ENCODE results near the gene MRPS11. TPM values are rescaled to one million over a fixed set of nuclear protein-coding genes. Genes with fewer than 3 reads are reported as not detected.
"Not testable (repeated sequence)": the region's sequence is repeated elsewhere in the genome, so short reads cannot be mapped to it uniquely, and the experiment has no call there.

Gene MRPS11
- total RNA-seq, 1 experiment from 2014 or later, result 62.4 TPM

DNA sequence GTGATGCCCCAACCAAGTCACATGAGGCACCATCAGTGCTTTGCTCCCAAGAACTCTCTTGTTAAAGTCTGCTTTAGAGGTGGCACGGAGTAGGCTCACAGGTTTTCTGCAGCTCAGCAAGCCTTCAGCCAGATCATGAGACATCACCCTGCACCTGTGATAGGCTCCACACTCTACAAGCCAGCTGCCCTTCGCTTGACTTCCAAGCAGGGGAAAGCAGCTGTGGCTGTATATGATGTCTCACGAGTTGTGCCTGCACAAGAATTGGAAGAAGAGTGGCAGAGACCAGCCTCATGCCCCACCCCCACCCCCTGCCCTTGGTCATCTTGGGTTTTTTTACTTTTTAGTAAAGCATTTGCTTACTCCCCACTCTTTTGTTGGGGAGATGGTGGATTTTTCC is 22.5 kb downstream of the MRPS11 start:
- DNase-seq (ENCODE audit: low spot score), result no peak

DNA sequence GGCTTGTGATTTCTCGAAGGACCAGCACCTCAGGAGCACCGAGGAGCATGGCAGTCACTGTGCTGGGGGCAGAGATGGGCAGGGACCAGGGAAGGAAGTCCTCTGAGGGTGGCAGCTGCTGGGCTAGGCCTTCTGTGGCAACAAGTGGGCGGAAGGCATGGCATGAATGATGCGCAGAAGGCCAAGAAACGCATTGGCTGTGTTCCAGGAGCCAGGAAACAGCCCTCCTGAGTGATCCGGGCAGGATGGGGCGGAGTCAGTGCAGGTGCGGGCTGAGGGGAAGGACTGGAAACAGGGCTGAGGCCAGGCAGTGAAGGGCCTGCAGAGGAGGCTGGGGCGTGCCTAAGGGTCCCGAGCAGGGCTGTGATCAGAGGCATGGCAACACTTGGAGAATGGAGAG is 23.6 kb downstream of the MRPS11 start:
- DNase-seq (ENCODE audit: low spot score), result no peak

DNA sequence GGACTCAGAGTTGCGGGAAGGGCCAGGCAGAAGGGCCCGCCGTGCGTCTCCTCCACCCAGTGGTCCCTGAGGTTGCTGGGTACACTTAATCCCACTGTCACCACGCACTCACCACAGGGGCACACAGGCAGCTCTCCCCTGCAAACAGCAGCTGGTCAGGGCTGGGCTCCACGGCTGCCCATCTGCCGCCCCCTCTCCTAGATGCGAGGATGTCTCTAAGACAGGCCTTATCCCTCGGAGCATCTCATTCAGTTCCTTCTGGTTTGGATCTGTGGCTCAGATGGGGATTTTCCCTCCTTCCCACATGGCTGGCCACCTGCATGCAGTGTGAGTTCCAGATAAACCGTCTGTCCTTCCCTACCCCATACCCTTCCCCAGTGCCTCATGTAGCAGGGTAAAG is 26.3 kb downstream of the MRPS11 start:
- no peak for DNase-seq (ENCODE audit: low spot score)

DNA sequence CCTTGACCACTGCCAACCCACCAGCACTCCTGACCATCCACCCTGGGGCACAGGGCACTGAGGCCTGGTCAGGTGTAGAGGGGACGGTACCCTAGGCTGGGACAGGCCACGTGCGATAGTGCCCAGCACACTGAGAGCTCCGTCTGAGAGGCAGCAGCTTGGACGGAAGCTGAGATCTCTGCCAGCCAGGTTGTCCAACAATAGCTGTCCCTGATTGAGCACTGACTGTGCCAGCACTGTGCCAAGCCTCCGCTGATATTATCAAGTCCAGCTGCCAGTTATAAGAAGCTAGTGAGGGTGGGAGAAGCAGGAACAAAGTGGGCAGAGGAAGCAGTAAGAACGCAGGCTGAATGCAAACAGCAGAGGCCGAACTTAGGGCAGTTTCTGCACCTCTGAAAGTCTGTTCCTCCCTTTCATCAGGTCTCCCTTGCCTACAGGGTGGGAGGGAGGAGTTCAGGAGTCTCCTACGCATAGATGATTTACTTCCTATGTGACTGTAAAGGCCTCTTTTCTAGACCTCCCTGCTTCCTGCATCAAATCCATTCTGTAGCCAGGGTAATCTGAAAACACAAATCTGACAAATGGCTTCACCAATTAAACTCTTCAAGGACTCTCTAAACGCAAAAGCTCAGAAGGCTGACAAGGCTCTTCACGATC is 29.7 kb downstream of the MRPS11 start:
- DNase-seq (ENCODE audit: low spot score), result no peak

DNA sequence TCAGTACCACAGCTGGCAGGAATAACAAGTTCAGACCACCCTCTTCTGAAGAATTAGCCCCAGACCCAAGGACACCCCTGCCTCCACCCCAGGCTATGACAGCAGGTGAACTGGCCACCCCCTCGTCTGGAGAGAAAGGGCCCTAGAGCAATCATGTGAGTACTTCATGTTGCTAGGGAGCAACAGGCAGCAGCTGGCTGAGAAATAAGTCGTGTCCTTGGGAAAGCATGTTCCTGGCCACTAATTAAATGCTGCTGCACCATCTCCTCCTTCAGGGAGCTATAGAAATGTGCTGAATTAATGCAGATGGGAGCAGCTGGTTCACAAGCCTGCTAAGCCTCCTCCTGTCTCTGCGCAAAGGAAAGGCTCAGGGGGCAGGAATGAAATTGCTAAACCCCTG is 31.5 kb downstream of the MRPS11 start:
- DNase-seq (ENCODE audit: low spot score), result no peak

DNA sequence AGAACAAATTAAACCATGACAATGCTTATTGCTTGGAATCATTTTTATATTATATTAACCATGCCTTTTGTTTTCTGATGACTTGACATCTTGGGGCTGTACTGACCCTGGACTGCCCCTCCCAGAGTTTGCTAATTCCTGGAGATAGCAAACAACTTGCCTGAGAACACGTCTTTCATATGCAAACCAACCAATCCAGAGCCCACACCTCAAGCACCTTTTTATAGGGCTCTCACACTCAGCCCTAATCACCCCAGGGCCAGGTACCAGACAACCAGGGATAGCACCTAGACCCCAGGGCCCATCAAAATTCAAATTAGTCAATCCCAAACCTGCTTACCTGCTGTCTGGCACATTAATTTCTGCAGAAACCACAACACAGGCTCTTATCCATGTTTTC is 36.9 kb downstream of the MRPS11 start:
- no peak for DNase-seq (ENCODE audit: low spot score)

DNA sequence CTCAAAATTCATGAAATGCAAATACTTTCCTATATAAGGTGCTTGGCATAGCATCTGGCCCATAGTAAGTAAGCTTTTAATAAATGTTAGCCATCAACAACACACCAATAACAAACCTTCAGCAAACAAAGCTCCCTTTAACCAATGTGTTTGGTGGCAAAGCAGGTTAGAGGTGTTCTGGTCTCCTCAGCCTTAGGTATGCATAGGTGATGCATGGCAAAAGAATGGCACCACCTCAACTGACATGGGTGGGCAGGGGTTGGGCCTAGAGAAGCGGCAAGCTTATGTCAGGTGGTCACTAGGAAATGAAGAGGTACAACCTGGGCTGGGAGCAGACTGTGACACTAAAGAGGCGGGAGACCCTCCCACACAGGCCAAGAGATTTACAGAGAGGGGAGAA is 38.2 kb downstream of the MRPS11 start:
- no peak for DNase-seq (ENCODE audit: low spot score)

DNA sequence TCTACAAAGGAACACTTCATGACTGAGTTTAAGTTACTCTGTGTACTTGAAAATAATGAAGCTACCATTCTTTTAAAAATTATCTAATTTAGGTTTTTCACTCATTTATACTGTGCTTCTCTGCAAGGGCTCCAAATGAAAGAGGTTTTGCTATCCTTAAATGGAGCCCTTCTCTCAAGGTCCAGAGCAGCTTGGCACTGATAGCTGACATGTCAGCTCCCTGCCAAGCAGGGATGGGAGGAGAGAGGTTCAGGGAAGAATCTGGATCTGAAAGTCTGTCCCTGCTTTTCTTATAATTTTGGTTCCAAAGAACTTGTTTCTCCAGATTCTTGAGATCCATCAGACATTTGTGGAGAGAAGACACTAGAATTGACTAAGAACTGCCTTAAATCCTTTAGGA is 39.1 kb downstream of the MRPS11 start:
- DNase-seq (ENCODE audit: low spot score), result no peak

DNA sequence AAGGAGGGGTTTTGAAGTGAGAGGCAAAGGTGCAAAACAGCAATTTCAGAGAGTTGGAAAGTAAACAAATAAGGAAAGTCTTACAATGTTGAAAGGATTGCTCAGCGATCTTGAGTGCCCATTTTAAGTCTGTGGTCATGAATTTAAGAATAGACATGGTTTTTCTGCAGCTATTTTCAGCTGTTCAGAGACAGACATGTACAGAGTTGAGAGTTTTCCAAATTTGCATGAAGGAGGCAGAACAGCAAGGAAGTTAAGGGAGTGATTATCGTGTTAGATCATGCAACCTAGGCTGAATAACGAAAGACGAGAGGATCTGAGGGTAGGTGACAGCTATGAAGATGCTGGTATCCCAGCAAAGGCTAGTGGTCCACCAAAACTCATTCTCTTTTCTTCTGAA is 41.8 kb downstream of the MRPS11 start:
- DNase-seq (ENCODE audit: low spot score), result no peak

DNA sequence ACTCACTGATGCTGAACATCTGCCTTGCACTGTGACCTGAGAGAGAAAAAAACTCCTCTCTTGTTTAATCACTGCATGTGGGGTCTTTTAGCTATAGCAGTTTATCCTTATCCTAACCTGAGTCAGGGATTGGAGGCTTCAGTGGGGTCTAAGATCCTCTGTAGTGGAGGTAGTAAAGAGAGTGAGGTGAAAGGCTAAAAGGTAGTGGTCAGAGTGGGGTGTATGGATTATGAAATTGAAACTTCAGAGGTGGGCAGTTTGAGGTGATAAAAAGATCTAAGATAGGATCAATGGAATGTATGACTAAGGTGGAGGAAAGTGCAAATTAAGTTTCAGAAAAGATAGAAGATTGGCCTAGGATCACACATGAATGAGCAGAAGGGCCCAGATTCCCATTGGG is 42.5 kb downstream of the MRPS11 start:
- DNase-seq (ENCODE audit: low spot score), result no peak

DNA sequence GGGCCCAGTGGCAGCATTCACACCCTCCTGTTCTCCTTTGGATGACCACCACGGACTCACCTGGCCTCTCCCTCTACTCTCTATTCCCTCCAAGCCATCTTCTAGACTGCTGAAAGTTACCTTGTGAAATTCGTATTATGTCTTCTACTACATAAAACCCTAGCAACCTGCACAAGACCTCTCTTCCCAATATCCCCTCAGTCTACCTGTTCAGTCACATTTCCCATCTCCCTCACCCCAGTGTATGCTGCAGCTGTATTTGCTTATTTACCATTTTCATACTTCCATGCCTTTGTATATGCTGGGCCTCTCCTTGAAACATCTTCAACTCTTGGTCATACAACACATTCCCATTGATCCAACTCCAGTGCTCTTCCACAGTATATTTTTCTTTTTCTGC is 43.7 kb downstream of the MRPS11 start:
- no peak for DNase-seq (ENCODE audit: low spot score)

DNA sequence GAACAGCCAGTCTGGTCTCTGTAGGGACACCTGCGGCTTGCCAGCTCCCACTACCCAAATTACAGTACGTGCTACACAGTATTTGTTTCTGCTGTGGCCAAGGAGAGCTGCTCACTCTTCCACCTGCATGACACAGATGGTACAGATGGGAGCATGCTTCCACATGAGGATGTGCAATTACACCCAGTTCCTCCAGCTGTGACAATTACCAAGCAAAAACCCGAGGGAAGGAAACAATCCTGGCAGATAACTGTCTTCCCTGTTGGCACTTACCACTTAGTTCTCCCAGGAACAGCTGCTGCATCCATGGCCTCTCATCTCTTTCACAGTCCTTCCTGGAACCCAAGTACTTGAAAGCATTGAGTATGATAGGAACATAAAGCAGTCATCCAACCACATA is 44.6 kb downstream of the MRPS11 start:
- no peak for DNase-seq (ENCODE audit: low spot score)

DNA sequence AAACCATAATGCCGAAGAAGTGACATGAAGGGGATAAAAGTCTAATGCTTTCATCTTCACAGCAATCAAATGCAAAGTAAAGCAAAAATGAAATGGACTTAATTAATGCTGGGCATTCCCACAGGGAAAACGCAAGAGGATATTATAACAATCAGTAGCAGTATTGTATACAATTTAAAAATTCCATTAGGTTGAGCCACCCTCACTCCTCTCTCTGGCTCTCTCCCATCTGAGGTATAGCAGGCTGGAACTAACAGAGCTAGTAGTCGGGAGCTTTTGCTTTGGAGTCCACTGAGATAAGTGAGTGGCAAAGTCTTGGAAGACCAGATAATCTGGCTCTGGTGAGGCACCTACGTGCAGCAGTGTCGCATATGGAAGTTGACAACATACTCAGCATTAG is 45.1 kb downstream of the MRPS11 start:
- no peak for DNase-seq (ENCODE audit: low spot score)

DNA sequence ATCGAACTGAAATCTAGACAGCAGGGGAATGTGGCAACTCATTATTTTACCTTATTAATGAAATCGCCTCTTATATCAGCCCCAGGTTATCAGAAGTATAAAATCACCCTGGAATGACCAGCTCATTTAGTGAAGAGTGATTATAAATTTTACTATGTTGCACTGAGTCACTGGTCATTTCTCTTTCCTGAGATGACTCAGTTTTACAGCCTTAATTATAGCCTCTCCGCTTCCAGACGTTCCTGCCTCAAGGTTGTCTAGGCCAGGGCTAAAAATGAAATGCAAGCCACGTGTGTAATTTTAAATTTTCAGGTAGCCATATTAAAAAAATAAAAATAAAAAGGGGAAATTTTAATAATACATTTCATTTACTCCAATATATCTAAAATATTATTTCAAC is 45.7 kb downstream of the MRPS11 start:
- DNase-seq (ENCODE audit: low spot score), result no peak

DNA sequence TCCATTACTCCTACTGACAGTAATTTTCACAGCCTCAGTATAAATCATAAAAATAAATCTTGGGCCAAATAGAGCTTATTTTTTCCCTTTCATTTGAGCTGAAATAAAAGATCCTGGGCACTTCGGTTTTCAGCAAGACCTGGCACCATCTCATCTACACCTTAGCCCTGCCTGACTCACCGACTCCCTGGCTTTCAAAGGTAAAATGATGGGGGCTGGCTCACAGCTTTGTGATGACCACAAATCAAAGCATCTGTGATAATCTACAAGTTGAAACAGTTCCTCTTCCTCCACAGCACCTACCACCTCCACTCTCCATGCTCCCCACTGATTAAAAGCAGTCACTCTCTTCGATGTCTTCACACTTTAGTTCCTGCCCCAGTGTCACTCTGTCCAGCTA is 51.4 kb downstream of the MRPS11 start:
- DNase-seq (ENCODE audit: low spot score), result no peak

DNA sequence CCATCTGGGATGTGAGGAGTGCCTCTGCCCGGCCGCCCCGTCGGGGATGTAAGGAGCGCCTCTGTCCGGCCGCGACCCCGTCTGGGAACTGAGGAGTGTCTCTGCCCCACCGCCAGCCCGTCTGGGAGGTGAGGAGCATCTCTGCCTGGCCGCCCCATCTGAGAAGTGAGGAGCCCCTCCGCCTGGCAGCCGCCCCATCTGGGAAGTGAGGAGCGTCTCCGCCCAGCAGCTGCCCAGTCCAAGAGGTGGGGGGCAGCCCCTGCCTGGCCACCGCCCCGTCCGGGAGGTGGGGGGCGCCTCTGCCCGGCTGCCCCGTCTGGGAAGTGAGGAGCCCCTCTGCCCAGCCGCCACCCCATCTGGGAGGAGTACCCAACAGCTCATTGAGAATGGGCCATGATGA is 56.6 kb downstream of the MRPS11 start:
- DNase-seq (ENCODE audit: low spot score), result not testable (repeated sequence)

DNA sequence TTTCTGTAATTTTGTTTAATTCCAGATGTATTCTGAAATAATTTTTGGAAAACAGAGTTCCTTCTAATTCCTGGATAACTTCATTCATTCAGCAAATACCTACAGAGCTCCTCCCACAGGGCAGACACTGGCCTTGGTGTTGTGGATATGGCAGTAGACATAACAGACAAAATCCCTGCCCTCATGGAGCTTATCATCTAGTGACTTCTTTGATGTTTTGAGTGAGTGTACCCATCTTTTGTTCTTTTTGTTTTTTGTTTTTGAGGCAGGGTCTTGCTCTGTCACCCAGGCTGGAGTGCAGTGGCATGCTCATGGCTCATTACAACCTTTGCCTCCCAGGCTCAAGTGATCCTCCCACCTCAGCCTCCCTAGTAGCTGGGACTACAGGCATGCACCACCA is 57.9 kb downstream of the MRPS11 start:
- no peak for DNase-seq (ENCODE audit: low spot score)

DNA sequence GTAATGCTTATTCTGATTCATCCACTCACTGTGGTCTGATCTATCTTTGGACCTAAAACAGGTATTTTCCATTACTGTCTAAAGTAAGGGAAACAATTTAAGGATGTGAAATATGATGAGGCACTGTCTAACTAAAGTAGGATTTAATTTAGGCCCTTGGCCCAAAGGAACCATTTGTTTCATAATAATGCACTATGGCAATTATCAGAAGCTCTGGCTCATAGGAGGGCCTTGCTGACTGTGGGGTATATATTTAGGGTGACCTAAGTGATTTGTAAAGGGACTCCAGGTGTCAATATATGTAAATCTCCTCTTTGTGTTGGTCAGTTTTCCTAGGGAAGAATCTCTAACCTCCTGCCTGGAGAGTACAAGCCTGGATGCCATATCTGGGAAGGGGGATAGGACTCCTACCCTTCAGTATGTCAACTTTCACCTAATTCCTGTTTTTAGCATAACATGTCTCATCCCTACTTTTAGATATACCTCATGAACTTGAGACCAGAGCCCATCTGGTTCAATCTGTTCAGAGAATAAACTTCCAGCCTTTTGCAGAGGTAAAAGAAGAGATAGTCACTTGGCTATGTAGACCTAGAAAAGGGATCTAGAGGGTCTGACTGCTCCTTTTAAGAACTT is 58.9 kb downstream of the MRPS11 start:
- no peak for DNase-seq (ENCODE audit: low spot score)

DNA sequence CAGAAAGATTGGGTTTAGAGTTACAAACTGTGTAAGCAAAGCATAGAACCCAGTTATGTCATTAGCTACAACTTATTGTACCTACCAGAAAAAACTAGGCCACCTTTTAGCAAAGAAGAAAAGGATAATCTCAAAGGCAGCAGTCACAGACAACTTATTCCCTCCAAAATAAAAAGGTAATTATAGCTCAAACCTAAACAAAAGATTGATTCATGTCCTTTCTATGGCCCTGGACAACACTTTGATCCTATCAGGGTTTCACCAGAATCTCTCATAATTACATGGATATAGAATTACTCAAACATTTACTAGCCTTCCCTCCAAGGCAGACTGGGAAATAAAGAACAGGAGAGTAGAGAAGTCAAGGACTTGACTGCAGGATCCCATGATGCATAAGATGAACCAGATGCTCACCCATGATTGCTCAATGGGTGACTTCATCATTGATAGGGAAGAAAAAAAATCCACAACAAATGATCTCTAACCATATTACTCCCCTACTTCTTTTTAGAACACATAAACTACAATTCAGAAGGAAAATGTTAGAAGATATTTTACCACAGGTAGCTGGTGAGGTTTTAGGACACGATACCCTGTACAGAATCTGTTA is 61.6 kb downstream of the MRPS11 start:
- no peak for DNase-seq (ENCODE audit: low spot score)
